SH-SY5Y (cell line): ENCODE results near the gene FGFR3.

Experiments used
- GATA2 ChIP-seq: IDR thresholded peaks from 2 replicates; pipeline ENCODE4 v1.6.1; 2011; ENCODE audit warnings: mild to moderate bottlenecking, low read depth, low read length
- GATA3 ChIP-seq: IDR thresholded peaks from 2 replicates; pipeline ENCODE4 v1.6.1; 2011; ENCODE audit warnings: low read depth, mild to moderate bottlenecking, low read length, moderate library complexity

GRCh38 chr4:1763550-1764080 lies 29.5 kb upstream of the FGFR3 start:
- TF ChIP-seq GATA2: no peak
- no peak for TF ChIP-seq GATA3
